Retina (tissue), 1 donor: ENCODE data around the gene KRTAP9-8.
"Not testable (repeated sequence)": the region's sequence is repeated elsewhere in the genome, so short reads cannot be mapped to it uniquely, and the experiment has no call there.

ENCODE experiments used
- DNase-seq: peaks from one replicate; pipeline ENCODE4 v3.0.0-alpha.2; 2016

KRTAP9-8 gene

GRCh38 chr17:41237949-41238437 is at the start of gene KRTAP9-8:
KRTAP9-8 (plus strand) TSS chr17:41237999; CDS start chr17:41238052, 53 bp downstream.
- DNase-seq: not testable (repeated sequence)

- DNase-seq: not testable (repeated sequence)
Observed at GRCh38 chr17:41189837-41190318, 47.9 kb upstream of the KRTAP9-8 start, which contains the start of gene KRTAP9-1. KRTAP9-1 (plus strand) TSS chr17:41189887; CDS start chr17:41189887, 0 bp downstream.

- DNase-seq: no peak
Observed at GRCh38 chr17:41190328-41190727, 47.5 kb upstream of the KRTAP9-8 start.

GRCh38 chr17:41196068-41196467 is 41.7 kb upstream of the KRTAP9-8 start:
- no peak for DNase-seq

GRCh38 chr17:41199421-41200078 is 38.2 kb upstream of the KRTAP9-8 start:
- DNase-seq: no peak

GRCh38 chr17:41211845-41212466 is 25.8 kb upstream of the KRTAP9-8 start:
- DNase-seq: no peak

- no peak for DNase-seq
Observed at GRCh38 chr17:41212524-41213169, 25.2 kb upstream of the KRTAP9-8 start.

- no peak for DNase-seq
Observed at GRCh38 chr17:41215681-41216080, 22.1 kb upstream of the KRTAP9-8 start.

- no peak for DNase-seq
Observed at GRCh38 chr17:41223821-41224220, 14.0 kb upstream of the KRTAP9-8 start.

- no peak for DNase-seq
Observed at GRCh38 chr17:41226051-41226450, 11.7 kb upstream of the KRTAP9-8 start.

- DNase-seq: not testable (repeated sequence)
Observed at GRCh38 chr17:41226598-41227095, 11.2 kb upstream of the KRTAP9-8 start, which contains the start of gene KRTAP9-2. KRTAP9-2 (plus strand) TSS chr17:41226648; CDS start chr17:41226655, 7 bp downstream.

- no peak for DNase-seq
Observed at GRCh38 chr17:41230094-41230493, 7.7 kb upstream of the KRTAP9-8 start.

GRCh38 chr17:41231731-41232130 is 6.1 kb upstream of the KRTAP9-8 start:
- no peak for DNase-seq

- DNase-seq: not testable (repeated sequence)
Observed at GRCh38 chr17:41232399-41233105, 5.2 kb upstream of the KRTAP9-8 start, which contains the start of gene KRTAP9-3. KRTAP9-3 (plus strand) TSS chr17:41232449; CDS start chr17:41232502, 53 bp downstream.

- not testable (repeated sequence) for DNase-seq
Observed at GRCh38 chr17:41237116-41237515, 683 bp upstream of the KRTAP9-8 start.

GRCh38 chr17:41246995-41247787 is 9.4 kb downstream of the KRTAP9-8 start:
- not testable (repeated sequence) for DNase-seq

GRCh38 chr17:41249637-41250240 is 11.9 kb downstream of the KRTAP9-8 start, which contains the start of gene KRTAP9-4:
KRTAP9-4 (plus strand) TSS chr17:41249687; CDS start chr17:41249721, 34 bp downstream.
- DNase-seq: not testable (repeated sequence)

- DNase-seq: no peak
Observed at GRCh38 chr17:41251261-41251660, 13.5 kb downstream of the KRTAP9-8 start.

GRCh38 chr17:41254861-41255260 is 17.1 kb downstream of the KRTAP9-8 start:
- no peak for DNase-seq

- DNase-seq: not testable (repeated sequence)
Observed at GRCh38 chr17:41255381-41256290, 17.8 kb downstream of the KRTAP9-8 start, which contains the start of gene KRTAP9-9. KRTAP9-9 (plus strand) TSS chr17:41255384.
